CD4-positive, alpha-beta T cell (primary cell): ENCODE data around the gene CHST3. TPM values are rescaled to one million over a fixed set of nuclear protein-coding genes. Genes with fewer than 3 reads are reported as not detected.

Experiments
- ATAC-seq: fragments of 200-7000 bp; cut with Tn5 transposase; one replicate; pipeline ENCODE4 v1.10.0; 2022; ENCODE audit warnings: mild to moderate bottlenecking; ENCODE audit not compliant: poor library complexity
- CTCF ChIA-PET: fragments of 350-600 bp; sonication (Branson Sonifier 250); formaldehyde crosslinking; loops from one replicate; lab custom pipeline; 2021; ENCODE audit warnings: antibody characterized with exemption, inconsistent platforms; lab: Charles Lee
- POLR2A ChIA-PET: fragments of 350-600 bp; sonication (Branson Sonifier 250); formaldehyde crosslinking; loops from one replicate; lab custom pipeline; 2021; ENCODE audit warnings: antibody characterized with exemption, inconsistent platforms; lab: Charles Lee
- DNase-seq, 14 experiments: peaks; one replicate each; pipeline ENCODE4 v3.0.0-alpha.2; 2013 to 2020; ENCODE audit warnings: mixed read lengths in 2 of 14
- H3K27ac ChIP-seq, 2 donors: one replicate each; pipeline versions ENCODE4 v1.5.1 to v1.7.0; 2013; ENCODE audit warnings: low read length in 2 of 2, low read depth in 1 of 2, mild to moderate bottlenecking in 1 of 2
- H3K27me3 ChIP-seq, 2 experiments: 1 replicate in 1 of 2; 2 replicates in 1 of 2; pipeline versions ENCODE4 v1.6.1 to v1.7.0; 2013; ENCODE audit warnings: low read length in 2 of 2, control low read depth in 1 of 2, mild to moderate bottlenecking in 1 of 2, moderate library complexity in 1 of 2; ENCODE audit not compliant: insufficient read depth in 2 of 2, control insufficient read depth in 1 of 2
- H3K36me3 ChIP-seq: one replicate; pipeline ENCODE4 v1.6.1; 2013; ENCODE audit warnings: low read length, control low read depth; ENCODE audit not compliant: insufficient read depth
- H3K4me1 ChIP-seq: one replicate; pipeline ENCODE4 v1.6.1; 2013; ENCODE audit warnings: low read length, control low read depth; ENCODE audit not compliant: insufficient read depth
- H3K4me3 ChIP-seq: one replicate; pipeline ENCODE4 v1.5.1; 2013; ENCODE audit warnings: mild to moderate bottlenecking, low read length, moderate library complexity
- H3K9me3 ChIP-seq, 2 experiments: 1 replicate in 1 of 2; 2 replicates in 1 of 2; pipeline versions ENCODE4 v1.6.1 to v1.7.0; 2013; ENCODE audit warnings: low read length in 2 of 2, mild to moderate bottlenecking in 2 of 2, control low read depth in 1 of 2, moderate library complexity in 1 of 2; ENCODE audit not compliant: control insufficient read depth in 1 of 2, insufficient read depth in 1 of 2
- H3K27ac Mint-ChIP-seq: one replicate; pipeline ENCODE4 v1.8.0; 2020; ENCODE audit warnings: mixed read lengths
- H3K27me3 Mint-ChIP-seq: one replicate; pipeline ENCODE4 v1.8.0; 2021; ENCODE audit warnings: mixed read lengths
- H3K36me3 Mint-ChIP-seq: one replicate; pipeline ENCODE4 v1.8.0; 2021; ENCODE audit warnings: low read depth, mixed read lengths
- H3K4me1 Mint-ChIP-seq: one replicate; pipeline ENCODE4 v1.8.0; 2021; ENCODE audit warnings: low read depth, mixed read lengths
- H3K4me3 Mint-ChIP-seq: one replicate; pipeline ENCODE4 v1.8.0; 2020; ENCODE audit warnings: mild to moderate bottlenecking, mixed read lengths
- H3K9me3 Mint-ChIP-seq: one replicate; pipeline ENCODE4 v1.8.0; 2020; ENCODE audit warnings: mixed read lengths
- CTCF ChIP-seq: fragments of 200-600 bp; IDR thresholded peaks from one replicate; pipeline ENCODE4 v1.8.0; 2022; ENCODE audit warnings: antibody characterized with exemption, mild to moderate bottlenecking
- intact Hi-C, 2 experiments: fragments of 100-400 bp; cut with DNase I in 1 of 2; cut with micrococcal nuclease in 1 of 2; formaldehyde crosslinking; loops; one replicate each; pipeline versions ENCODE4 v1.15.1 to v1.9.0; 2023 to 2025; cut with DNase I, micrococcal nuclease
- total RNA-seq, 174 experiments: library from RNA in 2 of 174; stranded (reverse) in 2 of 174; gene quantifications; one replicate each; pipeline ENCODE4 v1.2.3 and lab custom pipeline; 2021 to 2026

CHST3 gene
- total RNA-seq, 2 experiments from 2014 or later = not detected

- intact Hi-C loops = no loop called here
- no peak for ATAC-seq
- Mint-ChIP-seq H3K36me3 (no peaks in the 10 kb centered on the region), H3K9me3 (no peaks in the 10 kb centered on the region), H3K27me3 (no peaks in the 10 kb centered on the region), H3K4me3 (no peak overlapping the region), H3K4me1 (no peaks in the 10 kb centered on the region), H3K27ac (no peak overlapping the region)
- no peak for DNase-seq
- no peaks in the 10 kb centered on the region for H3K4me1 ChIP-seq
- no peaks in the 10 kb centered on the region for H3K27me3 ChIP-seq
- POLR2A ChIA-PET = no interaction called here
- H3K4me3 ChIP-seq = no peak overlapping the region
- no peak overlapping the region for H3K27ac ChIP-seq
- CTCF ChIA-PET = no interaction called here
- H3K9me3 ChIP-seq = peaks cover 0 to 15% of the 10 kb centered on the region in 2 experiments
- no peaks in the 10 kb centered on the region for H3K36me3 ChIP-seq
- no peak for TF ChIP-seq CTCF
These were observed 46.2 kb downstream of the CHST3 start for GRCh38 chr10:72010234-72010973.

DNA sequence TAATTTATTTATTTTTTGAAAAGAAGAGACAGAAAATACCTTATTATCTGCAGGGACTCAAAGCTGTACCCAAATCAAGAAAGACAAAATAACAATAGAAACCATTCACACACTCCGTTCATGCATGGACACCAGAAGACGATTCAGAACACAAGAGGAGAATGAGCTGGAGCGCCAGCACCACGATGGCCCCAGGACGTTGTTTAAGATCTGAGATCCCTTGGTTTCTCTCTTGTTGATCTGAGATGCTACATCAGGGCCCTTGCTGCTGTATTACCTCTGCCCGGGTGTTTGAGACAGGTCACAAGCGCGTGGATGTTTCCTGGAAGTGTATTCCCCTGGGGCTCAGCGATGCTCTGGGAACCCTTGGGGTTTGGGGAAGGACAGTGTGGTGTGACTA lies 46.8 kb downstream of the CHST3 start:
- no peak for TF ChIP-seq CTCF
- POLR2A ChIA-PET = no interaction called here
- Mint-ChIP-seq H3K9me3 (no peaks in the 10 kb centered on the region), H3K27me3 (no peaks in the 10 kb centered on the region), H3K4me1 (no peaks in the 10 kb centered on the region), H3K36me3 (no peaks in the 10 kb centered on the region), H3K27ac (no peak overlapping the region), H3K4me3 (no peak overlapping the region)
- Histone ChIP-seq H3K36me3 (no peaks in the 10 kb centered on the region), H3K4me3 (no peak overlapping the region), H3K27ac (no peak overlapping the region), H3K9me3 (peaks cover 0 to 15% of the 10 kb centered on the region in 2 experiments), H3K4me1 (no peaks in the 10 kb centered on the region), H3K27me3 (no peaks in the 10 kb centered on the region)
- ATAC-seq (no peak), DNase-seq (no peak)
- intact Hi-C loops = no loop called here
- CTCF ChIA-PET = no interaction called here

DNA sequence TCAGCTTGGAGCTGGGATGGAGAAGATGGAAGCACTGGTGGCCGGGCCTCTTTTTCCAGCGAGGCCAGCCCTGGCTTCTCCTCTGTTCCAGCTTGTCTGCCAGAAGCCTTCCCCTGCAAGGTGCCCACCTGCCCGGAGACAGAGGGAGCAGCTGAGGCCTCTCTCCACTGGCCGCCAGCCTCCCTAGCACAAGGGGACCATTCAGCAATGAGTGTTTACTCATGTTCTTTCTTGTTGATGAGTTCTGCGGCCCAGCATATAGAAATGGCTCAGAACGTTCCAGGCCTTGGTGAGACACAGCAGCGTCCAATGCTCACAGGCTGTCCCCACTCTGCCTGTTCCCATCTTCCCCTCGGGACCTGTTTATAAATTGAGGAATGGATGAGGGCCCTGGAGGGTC lies 47.3 kb downstream of the CHST3 start:
- TF ChIP-seq CTCF = no peak
- ChIA-PET CTCF (no interaction called here), POLR2A (no interaction called here)
- Histone ChIP-seq H3K4me3 (no peak overlapping the region), H3K36me3 (no peaks in the 10 kb centered on the region), H3K4me1 (no peaks in the 10 kb centered on the region), H3K27me3 (no peaks in the 10 kb centered on the region), H3K9me3 (peaks cover 0 to 15% of the 10 kb centered on the region in 2 experiments), H3K27ac (no peak overlapping the region)
- Mint-ChIP-seq H3K27me3 (no peaks in the 10 kb centered on the region), H3K27ac (no peak overlapping the region), H3K4me3 (no peak overlapping the region), H3K9me3 (no peaks in the 10 kb centered on the region), H3K4me1 (no peaks in the 10 kb centered on the region), H3K36me3 (no peaks in the 10 kb centered on the region)
- DNase-seq = no peak
- no peak for ATAC-seq
- intact Hi-C loops = no loop called here
